Heart right ventricle (tissue), 16 donors: ENCODE measurements around the gene TMCO5A. TPM values are rescaled to one million over a fixed set of nuclear protein-coding genes. Genes with fewer than 3 reads are reported as not detected.

ENCODE experiments used
- ATAC-seq, 8 donors: fragments of 200-7000 bp; cut with Tn5 transposase; one replicate each; pipeline ENCODE4 v1.9.1; 2020; ENCODE audit warnings: mild to moderate bottlenecking in 8 of 8, moderate library complexity in 8 of 8, moderate number of reproducible peaks in 1 of 8
- DNase-seq, 2 donors: peaks; one replicate each; pipeline ENCODE4 v3.0.0-alpha.2; 2020
- H3K27ac ChIP-seq, 10 donors: fragments of 200-600 bp; sonication (generic) in 2 of 10; one replicate each; pipeline versions ENCODE4 v1.5.0 to v1.8.0; 2020 to 2022; ENCODE audit warnings: mild to moderate bottlenecking in 3 of 10
- H3K27me3 ChIP-seq, 7 donors: fragments of 200-600 bp; one replicate each; pipeline ENCODE4 v1.8.0; 2021 to 2022; ENCODE audit warnings: mild to moderate bottlenecking in 2 of 7
- H3K36me3 ChIP-seq, 9 donors: fragments of 200-600 bp; sonication (generic) in 1 of 9; one replicate each; pipeline versions ENCODE4 v1.5.0 to v1.8.0; 2020 to 2022; ENCODE audit warnings: mild to moderate bottlenecking in 2 of 9
- H3K4me1 ChIP-seq, 9 donors: fragments of 200-600 bp; sonication (generic) in 1 of 9; one replicate each; pipeline versions ENCODE4 v1.5.0 to v1.8.0; 2020 to 2022; ENCODE audit warnings: mild to moderate bottlenecking in 4 of 9
- H3K4me3 ChIP-seq, 10 donors: fragments of 200-600 bp; sonication (generic) in 2 of 10; one replicate each; pipeline versions ENCODE4 v1.5.0 to v1.8.0; 2020 to 2022; ENCODE audit warnings: mild to moderate bottlenecking in 7 of 10, moderate library complexity in 2 of 10
- H3K9me3 ChIP-seq, 11 donors: fragments of 200-600 bp in 10 of 11; sonication (generic) in 2 of 11; one replicate each; pipeline versions ENCODE4 v1.5.0 to v1.8.0; 2013 to 2022; ENCODE audit warnings: mild to moderate bottlenecking in 2 of 11, control low read depth in 1 of 11, moderate library complexity in 1 of 11
- WGBS, 2 donors: extraction: QIAGEN DNeasy Blood & Tissue Kit; methylation state at CpG; one replicate each; pipeline ENCODE4 v1.1.7; 2013; ENCODE audit warnings: inconsistent platforms in 1 of 2; 5-methylcytosine and 5-hydroxymethylcytosine counted together
- intact Hi-C, 10 donors: fragments of 100-400 bp; cut with DNase I; formaldehyde crosslinking; loops; one replicate each; pipeline versions ENCODE4 v1.11.1 to v1.14.2; 2022
- polyA plus RNA-seq, 2 donors: library from polyadenylated mRNA; stranded (reverse); fragments of 200-250 nt; gene quantifications; one replicate each; pipeline ENCODE4 v1.2.3, GENCODE V29; 2013
- total RNA-seq, 10 donors: library from RNA; stranded (reverse); fragmentation: NEBNext Ultra II Directional in 3 of 10; extraction: Animal tissue kit (Norgen Biotek cat#: 25700) in 3 of 10; gene quantifications; one replicate each; pipeline versions ENCODE4 v1.2.1 to v1.2.4, GENCODE V29; 2021 to 2023
- TF ChIP-seq, protein P1 (sequence below), 9 donors: fragments of 200-600 bp; sonication (generic) in 2 of 9; IDR thresholded peaks; one replicate each; pipeline versions ENCODE4 v1.5.0 to v1.8.0; 2021 to 2022; ENCODE audit warnings: antibody characterized with exemption in 9 of 9, mild to moderate bottlenecking in 5 of 9, moderate library complexity in 1 of 9
- donor health status: Arrhythmogenic right ventricular cardiomyopathy.
- donor health status: ischemic (EF 13 %, LVEDD 7.1; RV severe dilation, severe dysfunction).
- donor health status: healthy with polysubstance abuse.
- donor health status: DM: no; HTN: yes; CAD: no.
- donor health status: DM: no; HTN: no; CAD: no.
- donor health status: ischemic (EF 25% LVEDD 6.9; RV normal size, moderate dysfunction).
- donor health status: ischemic (EF 25% LVEDD 5.7; RV mildly dilated, moderate dysfunction).
- donor health status: healthy.
- donor health status: DM: yes; HTN: yes; CAD: no.
- donor health status: Ischemic cardiomyopathy.
- donor health status: ischemic (EF 35%, LVEDD 5.7; RV mildly dilated, moderate dysfunction).
- donor health status: nonischemic (EF 11% LVEDD 7.7; RV severe dilation, severe dysfunction).
- donor health status: DM: yes; HTN: yes; CAD: no.
- donor health status: PGD.
- donor health status: ischemic (EF 29% LVEDD 5.4; RV normal size, mild dysfunction).
- donor health status: nonischemic (EF 23%, LVEDD 6.1; RV moderate dilation, normal function).

The TMCO5A gene
- total and polyA plus RNA-seq, 12 donors = not detected

- WGBS, 2 donors = 79 to 87% methylated on average over 11 of the region's 11 CpGs
- Histone ChIP-seq H3K9me3 (no peaks in the 10 kb centered on the region), H3K27me3 (peaks cover 0 to 4% (median 0%) of the 10 kb centered on the region in 7 donors), H3K36me3 (no peaks in the 10 kb centered on the region), H3K27ac (no peak overlapping the region), H3K4me1 (no peaks in the 10 kb centered on the region), H3K4me3 (no peak overlapping the region)
- intact Hi-C loops = no loop called here
- DNase-seq (no peak), ATAC-seq (no peak)
- TF ChIP-seq, protein P1, sequence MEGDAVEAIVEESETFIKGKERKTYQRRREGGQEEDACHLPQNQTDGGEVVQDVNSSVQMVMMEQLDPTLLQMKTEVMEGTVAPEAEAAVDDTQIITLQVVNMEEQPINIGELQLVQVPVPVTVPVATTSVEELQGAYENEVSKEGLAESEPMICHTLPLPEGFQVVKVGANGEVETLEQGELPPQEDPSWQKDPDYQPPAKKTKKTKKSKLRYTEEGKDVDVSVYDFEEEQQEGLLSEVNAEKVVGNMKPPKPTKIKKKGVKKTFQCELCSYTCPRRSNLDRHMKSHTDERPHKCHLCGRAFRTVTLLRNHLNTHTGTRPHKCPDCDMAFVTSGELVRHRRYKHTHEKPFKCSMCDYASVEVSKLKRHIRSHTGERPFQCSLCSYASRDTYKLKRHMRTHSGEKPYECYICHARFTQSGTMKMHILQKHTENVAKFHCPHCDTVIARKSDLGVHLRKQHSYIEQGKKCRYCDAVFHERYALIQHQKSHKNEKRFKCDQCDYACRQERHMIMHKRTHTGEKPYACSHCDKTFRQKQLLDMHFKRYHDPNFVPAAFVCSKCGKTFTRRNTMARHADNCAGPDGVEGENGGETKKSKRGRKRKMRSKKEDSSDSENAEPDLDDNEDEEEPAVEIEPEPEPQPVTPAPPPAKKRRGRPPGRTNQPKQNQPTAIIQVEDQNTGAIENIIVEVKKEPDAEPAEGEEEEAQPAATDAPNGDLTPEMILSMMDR (IDR thresholded peaks at IDR 0.05) = no peak
These were observed 30.4 kb upstream of the TMCO5A start for GRCh38 chr15:37903919-37904625.

DNA sequence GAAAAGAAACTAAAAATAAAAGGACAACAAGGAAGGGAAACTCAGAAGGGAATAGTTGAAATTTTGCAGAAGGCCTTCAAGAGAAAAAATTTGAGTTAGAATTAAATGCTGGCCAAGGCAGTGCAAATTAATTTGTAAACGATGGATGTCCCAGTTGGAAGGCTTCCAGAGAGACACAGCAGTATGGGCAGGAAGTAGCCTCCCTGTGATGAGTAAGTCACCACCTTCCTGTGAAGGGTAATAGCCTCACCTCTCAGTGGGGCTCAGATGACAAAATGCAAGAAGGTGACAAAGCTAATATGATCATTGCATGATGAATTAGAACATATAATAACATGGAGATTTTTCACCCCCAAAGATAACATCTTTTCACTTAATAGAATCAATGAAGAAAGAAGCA lies 27.3 kb upstream of the TMCO5A start:
- no peak for DNase-seq
- 32 to 33% methylated on average over 1 of the region's 1 CpG for WGBS, 2 donors
- no peaks in the 10 kb centered on the region for H3K36me3 ChIP-seq
- intact Hi-C loops = no loop called here
- no peaks in the 10 kb centered on the region for H3K4me1 ChIP-seq
- H3K4me3 ChIP-seq = no peak overlapping the region
- H3K27ac ChIP-seq = no peak overlapping the region
- peaks cover 0 to 11% (median 5%) of the 10 kb centered on the region in 7 donors for H3K27me3 ChIP-seq
- no peak for ATAC-seq
- H3K9me3 ChIP-seq = no peaks in the 10 kb centered on the region
- TF ChIP-seq, protein P1 (IDR thresholded peaks at IDR 0.05) = no peak

- H3K4me3 ChIP-seq = no peak overlapping the region
- no peak overlapping the region for H3K27ac ChIP-seq
- intact Hi-C loops = no loop called here
- TF ChIP-seq, protein P1 (IDR thresholded peaks at IDR 0.05) = no peak
- H3K4me1 ChIP-seq = no peaks in the 10 kb centered on the region
- no peak for DNase-seq
- H3K9me3 ChIP-seq = peaks cover 0 to 21% (median 0%) of the 10 kb centered on the region in 11 donors
- no peak for ATAC-seq
- 80 to 81% methylated on average over 6 of the region's 6 CpGs for WGBS, 2 donors
- H3K36me3 ChIP-seq = no peaks in the 10 kb centered on the region
- H3K27me3 ChIP-seq = peaks cover 0 to 12% (median 0%) of the 10 kb centered on the region in 7 donors
These were observed 12.7 kb upstream of the TMCO5A start for GRCh38 chr15:37921527-37922385.

DNA sequence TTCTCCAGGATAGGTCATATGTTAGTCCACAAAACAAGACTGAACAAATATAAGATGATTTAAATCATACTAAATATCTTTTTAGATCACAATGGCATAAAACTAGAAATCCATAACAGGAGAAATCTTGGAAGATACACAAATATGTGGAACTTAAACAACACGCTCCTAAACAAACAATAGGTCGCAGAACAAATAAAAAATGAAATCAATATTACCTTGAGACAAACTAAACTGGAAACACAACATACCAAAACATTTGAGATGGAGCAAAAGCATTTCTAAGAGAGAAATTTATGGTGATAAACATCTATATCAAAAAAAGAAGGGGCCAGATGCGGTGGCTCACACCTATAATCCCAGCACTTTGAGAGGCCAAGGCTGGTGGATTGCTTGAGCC lies 8.3 kb upstream of the TMCO5A start:
- DNase-seq (no peak), ATAC-seq (no peak)
- intact Hi-C loops = no loop called here
- no peaks in the 10 kb centered on the region for H3K36me3 ChIP-seq
- peaks cover 0 to 21% (median 0%) of the 10 kb centered on the region in 11 donors for H3K9me3 ChIP-seq
- peaks cover 0 to 7% (median 0%) of the 10 kb centered on the region in 7 donors for H3K27me3 ChIP-seq
- H3K27ac ChIP-seq = no peak overlapping the region
- no peaks in the 10 kb centered on the region for H3K4me1 ChIP-seq
- 92 to 95% methylated on average over 3 of the region's 3 CpGs for WGBS, 2 donors
- TF ChIP-seq, protein P1 (IDR thresholded peaks at IDR 0.05) = no peak
- H3K4me3 ChIP-seq = no peak overlapping the region
